Stimulated activated CD4-positive, alpha-beta T cell treated with anti-CD3 and anti-CD28 coated beads, Interleukin-1b, Interleukin-23, amount 100 ng/mL, for 1 hour (primary cell): ENCODE results near the gene MAPK8IP3.

ENCODE experiments used
- DNase-seq, 2 donors: peaks; one replicate each; pipeline ENCODE4 v3.0.0-alpha.2; 2020; ENCODE audit warnings: low read depth in 2 of 2

The MAPK8IP3 gene

DNA sequence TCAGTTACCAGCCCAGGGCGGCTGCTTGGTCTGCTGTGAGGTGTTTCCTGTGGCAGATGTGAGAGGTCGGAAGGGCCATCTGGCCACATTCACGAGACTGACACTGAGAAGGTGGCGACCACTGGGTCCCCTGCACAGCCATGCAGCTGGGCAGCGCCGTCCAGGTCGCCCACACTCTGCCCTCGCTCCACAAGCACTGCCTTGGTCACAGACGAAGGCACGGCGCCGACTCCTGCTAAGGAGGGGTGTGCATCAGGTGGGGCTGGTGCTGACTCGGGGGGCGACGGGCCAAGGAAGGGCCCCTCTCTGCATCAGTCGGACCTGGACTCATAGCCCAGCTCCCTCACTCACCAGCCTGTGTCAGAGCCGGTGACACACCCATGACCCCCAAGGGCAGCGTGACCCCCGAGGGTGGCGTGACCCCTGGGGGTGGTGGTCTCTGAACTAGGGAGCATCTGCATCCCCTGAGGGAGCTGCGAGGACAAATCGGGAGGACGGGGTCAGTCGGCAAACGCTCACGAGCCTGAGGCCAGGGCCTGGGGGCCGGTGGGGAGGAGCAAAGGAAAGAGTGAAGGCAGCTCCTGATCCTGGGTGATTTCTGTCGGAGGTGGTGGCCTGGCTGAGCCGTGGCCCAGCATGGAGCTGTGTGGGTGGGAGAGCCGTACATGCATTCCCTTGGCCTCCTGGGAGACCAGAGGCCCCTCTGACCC lies 34.9 kb downstream of the MAPK8IP3 start:
- DNase-seq = no peak

DNA sequence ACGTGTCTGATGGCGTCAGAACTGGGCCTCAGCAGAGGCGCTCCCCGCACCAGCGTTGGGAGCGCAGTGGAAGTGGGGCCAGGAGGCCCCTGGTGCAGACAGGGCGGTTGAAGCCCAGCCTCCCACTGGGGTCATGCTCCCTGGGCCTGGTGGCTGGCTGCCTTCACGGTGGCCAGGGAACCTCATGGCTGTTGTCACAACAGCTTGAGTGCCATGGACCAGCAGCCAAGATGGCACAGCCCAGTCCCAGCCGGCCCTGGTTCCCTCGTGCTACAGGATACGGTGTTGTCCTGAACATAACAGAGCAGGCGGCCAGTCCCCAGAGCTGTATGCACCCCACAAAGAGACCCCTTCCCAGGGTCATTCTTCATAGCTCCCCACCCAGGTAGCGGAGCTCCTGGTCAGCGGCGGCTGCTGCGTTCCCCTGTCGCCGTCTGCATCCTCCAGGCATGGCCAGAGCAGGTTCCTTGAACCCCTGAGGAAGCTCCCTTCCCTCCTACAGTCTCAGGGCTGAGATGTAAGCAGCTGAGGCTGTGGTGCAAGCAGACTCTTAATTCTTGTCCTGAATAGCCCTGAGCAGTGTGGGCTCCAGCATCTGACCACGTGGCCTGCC lies 35.7 kb downstream of the MAPK8IP3 start:
- DNase-seq = no peak

- DNase-seq = no peak
Measured at GRCh38 chr16:1743376-1744337, 37.7 kb downstream of the MAPK8IP3 start.

DNA sequence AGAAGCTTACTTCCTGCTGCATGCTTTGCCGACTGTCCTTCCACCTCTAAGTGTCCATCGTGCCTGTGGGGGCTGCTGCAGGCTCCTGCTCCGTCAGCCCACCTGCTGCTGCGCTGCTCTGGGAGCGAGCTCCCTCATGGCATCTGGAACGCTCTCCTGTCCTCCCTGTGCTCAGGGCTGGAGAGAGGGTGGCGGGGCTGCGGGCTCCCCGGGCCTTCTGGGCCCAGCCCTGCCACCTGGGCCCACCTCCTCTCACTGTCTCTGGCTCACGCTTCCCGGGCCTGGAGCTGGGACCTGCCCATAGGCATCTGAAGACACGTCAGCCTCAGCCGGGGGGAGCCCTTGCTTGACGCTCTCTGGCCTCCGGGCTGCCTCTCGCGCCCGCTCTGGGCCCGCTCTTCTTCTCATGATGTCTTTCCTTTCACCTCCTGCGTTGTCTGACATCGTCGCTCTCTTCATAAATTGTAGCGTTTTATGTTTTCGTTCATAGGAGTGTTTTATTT lies 38.4 kb downstream of the MAPK8IP3 start:
- DNase-seq = no peak

- DNase-seq = no peak
Measured at GRCh38 chr16:1745181-1745899, 39.3 kb downstream of the MAPK8IP3 start.

- no peak for DNase-seq
Measured at GRCh38 chr16:1745900-1746692, 40.1 kb downstream of the MAPK8IP3 start.

GRCh38 chr16:1746693-1747195 lies 40.7 kb downstream of the MAPK8IP3 start:
- no peak for DNase-seq

DNA sequence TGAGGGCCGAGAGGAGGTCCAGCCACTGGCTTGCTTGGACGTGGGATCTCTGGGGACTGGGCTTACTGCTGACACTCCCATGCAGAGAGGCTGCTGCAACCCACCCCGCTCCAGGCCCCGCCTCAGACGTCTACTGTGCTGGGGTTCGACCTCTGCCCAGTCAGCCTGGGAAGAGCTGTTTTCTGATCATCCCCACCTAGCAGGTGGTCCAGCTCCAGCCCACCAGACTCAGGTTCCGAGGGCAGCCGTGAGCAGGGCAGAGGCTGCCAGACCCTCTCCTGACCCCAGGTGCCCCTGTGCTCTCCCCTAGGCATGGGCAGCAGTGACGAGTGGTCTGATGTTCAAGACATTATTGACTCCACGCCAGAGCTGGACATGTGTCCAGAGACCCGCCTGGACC lies 41.9 kb downstream of the MAPK8IP3 start:
- DNase-seq = no peak

GRCh38 chr16:1749152-1750117 lies 43.4 kb downstream of the MAPK8IP3 start:
- DNase-seq = no peak

DNA sequence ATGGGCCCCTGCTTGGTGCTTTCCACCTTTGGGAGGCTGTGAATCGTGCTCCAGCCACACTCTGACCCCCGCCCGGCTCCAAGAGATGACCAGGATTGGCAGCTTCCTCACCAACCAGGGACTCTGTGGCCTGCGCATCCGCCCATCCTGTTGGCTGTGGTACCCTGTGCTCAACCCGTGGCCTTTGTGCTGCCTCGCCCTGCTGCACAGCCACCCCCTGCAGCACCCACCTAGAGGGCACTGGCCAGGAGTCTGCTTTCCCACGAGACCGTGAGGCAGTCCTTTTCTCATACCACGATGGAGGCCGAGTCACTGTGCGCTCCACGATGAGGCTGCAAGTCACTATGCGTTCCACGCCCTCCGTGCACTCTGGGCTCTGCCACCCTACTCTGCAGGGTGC lies 46.0 kb downstream of the MAPK8IP3 start:
- no peak for DNase-seq

DNA sequence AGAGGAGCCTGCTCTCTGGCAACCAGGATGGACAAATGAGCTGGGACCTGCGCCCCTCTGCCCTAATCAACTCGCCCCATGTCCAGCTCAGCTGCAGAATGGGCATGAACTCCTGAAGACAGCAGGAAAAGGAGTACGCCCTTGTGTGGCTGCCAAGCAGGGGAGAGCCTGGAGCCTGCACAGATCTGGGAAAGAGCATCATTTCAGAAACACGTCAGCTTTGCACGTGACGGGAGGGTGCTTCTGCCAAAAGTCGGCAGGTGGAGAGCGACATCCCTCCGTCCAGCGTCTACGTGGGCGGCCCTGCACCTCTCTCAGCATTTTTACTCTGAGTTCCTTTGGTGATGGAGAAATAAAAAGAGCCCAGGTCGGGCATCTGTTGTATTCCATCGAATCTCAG lies 46.9 kb downstream of the MAPK8IP3 start:
- no peak for DNase-seq

DNA sequence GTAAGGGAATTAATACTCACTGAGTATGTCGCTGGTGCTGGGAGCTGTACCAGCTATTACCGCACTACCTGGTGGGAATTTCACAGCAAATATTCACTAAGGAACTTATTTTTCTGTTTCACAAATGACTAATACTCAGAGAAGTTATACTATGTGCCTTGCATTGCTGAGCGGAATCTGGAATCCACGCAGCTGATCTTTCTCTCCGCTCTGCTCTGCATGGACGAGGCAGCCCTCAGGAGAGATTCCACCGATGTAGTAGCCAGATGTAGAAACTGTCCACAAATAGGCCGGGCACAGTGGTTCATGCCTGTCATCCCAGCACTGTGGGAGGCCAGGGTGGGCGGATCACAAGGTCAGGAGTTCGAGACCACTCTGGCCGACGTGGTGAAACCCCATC lies 48.2 kb downstream of the MAPK8IP3 start:
- DNase-seq = no peak

GRCh38 chr16:1757714-1758461 lies 51.9 kb downstream of the MAPK8IP3 start:
- no peak for DNase-seq

DNA sequence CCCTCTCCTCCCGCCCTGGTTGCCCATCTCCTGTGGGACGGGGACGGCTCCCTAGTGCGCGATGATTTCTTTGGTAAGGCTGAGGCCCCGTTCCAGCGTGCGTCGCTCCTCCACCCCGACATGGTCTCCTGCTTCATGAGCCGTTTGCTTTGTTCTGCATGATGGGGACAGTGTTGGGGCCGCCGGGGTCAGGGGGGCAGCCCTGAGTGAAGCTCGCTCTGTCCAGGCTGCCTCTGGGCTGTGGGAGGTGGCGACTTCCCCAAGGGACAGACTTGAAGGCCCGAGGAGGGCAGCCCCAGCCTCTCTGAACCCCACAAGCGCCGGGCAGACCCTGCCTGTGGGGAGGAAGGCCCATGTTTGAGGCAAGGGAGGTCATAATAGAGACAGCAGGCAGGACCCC lies 52.9 kb downstream of the MAPK8IP3 start:
- DNase-seq = no peak

GRCh38 chr16:1759511-1759910 lies 53.5 kb downstream of the MAPK8IP3 start:
- no peak for DNase-seq

DNA sequence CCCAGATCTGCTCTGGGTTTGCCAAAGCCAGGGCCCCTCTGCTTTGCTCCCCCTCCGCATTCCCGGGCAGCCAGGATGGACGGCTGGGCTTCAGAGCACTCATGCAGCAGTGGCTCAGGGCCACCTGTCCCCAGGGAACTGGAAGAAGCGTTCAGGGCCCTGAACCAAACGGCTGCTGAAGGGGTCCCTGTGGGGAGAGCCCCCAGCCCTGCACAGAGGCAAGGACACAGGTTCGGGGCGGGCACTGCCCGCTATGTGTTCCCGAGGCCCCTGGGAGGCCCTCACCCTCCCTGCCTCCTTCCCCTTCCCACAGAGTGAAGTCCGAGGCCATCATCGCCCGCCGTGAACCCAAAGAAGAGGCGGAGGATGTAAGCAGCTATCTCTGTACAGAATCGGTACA lies 54.9 kb downstream of the MAPK8IP3 start:
- DNase-seq = no peak

GRCh38 chr16:1761751-1762150 lies 55.8 kb downstream of the MAPK8IP3 start:
- DNase-seq = no peak

GRCh38 chr16:1762196-1762878 lies 56.3 kb downstream of the MAPK8IP3 start:
- DNase-seq = no peak
